A673 (cell line): ENCODE results near the gene ACOT7.

Experiments
- EZH2 ChIP-seq: fragments of 200-600 bp; sonication (generic); IDR thresholded peaks from 2 replicates; pipeline ENCODE4 v1.6.1; 2017; ENCODE audit warnings: borderline replicate concordance, low read depth, mild to moderate bottlenecking, mixed read lengths, antibody characterized with exemption, low read length; ENCODE audit not compliant: poor library complexity, severe bottlenecking
- TF ChIP-seq, protein P1 (sequence below): fragments of 300-800, 200-600 bp; sonication (generic); conservative IDR thresholded peaks from 2 replicates; pipeline ENCODE4 v1.5.1; 2017; ENCODE audit warnings: low read depth, mild to moderate bottlenecking, antibody characterized with exemption, low read length, moderate library complexity, mixed read lengths

DNA sequence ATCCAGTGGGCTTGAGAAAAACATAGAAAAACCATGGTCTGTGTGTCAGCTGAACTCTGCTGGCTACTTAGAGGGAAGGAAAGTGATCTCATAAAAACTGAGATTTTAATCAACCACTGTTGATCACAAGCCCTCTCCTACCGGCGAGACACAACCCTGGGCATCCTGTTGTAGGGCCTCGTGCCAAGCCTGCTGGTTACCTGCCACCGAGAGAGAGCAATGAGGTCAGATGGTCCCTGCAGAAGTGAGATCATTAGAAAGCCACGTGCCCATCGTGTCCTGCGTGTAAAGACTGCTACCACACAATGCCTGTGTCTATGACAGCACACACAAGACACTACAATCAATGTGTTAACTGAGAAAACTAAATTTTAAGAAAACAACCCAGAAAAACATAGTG, 91.0 kb downstream of the ACOT7 start:
- TF ChIP-seq, protein P1, sequence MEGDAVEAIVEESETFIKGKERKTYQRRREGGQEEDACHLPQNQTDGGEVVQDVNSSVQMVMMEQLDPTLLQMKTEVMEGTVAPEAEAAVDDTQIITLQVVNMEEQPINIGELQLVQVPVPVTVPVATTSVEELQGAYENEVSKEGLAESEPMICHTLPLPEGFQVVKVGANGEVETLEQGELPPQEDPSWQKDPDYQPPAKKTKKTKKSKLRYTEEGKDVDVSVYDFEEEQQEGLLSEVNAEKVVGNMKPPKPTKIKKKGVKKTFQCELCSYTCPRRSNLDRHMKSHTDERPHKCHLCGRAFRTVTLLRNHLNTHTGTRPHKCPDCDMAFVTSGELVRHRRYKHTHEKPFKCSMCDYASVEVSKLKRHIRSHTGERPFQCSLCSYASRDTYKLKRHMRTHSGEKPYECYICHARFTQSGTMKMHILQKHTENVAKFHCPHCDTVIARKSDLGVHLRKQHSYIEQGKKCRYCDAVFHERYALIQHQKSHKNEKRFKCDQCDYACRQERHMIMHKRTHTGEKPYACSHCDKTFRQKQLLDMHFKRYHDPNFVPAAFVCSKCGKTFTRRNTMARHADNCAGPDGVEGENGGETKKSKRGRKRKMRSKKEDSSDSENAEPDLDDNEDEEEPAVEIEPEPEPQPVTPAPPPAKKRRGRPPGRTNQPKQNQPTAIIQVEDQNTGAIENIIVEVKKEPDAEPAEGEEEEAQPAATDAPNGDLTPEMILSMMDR, result no peak
- TF ChIP-seq EZH2, result no peak
